A549 (cell line): ENCODE measurements around the gene RYR1.

ENCODE experiments used
- EP300 ChIP-seq, 2 experiments: fragments of >200 bp; sonication (Bioruptor Twin); formaldehyde crosslinking; IDR thresholded peaks; 2 replicates in 1 of 2; 3 replicates in 1 of 2; pipeline ENCODE4 v1.6.1; 2016 to 2017
- MAZ ChIP-seq: fragments of 150-350 bp; IDR thresholded peaks from 2 replicates; pipeline ENCODE4 v1.6.1; 2014; ENCODE audit warnings: antibody characterized with exemption, low read depth, low read length, borderline replicate concordance
- MYC ChIP-seq: IDR thresholded peaks from 2 replicates; pipeline ENCODE4 v1.6.1; 2012; ENCODE audit warnings: mild to moderate bottlenecking, inconsistent platforms, low read length, improper control_type of control experiment, borderline replicate concordance
- TF ChIP-seq, protein P1 (sequence below): fragments of >200 bp; sonication (Bioruptor Twin); formaldehyde crosslinking; IDR thresholded peaks from 3 replicates; pipeline ENCODE4 v1.5.1; 2016

DNA sequence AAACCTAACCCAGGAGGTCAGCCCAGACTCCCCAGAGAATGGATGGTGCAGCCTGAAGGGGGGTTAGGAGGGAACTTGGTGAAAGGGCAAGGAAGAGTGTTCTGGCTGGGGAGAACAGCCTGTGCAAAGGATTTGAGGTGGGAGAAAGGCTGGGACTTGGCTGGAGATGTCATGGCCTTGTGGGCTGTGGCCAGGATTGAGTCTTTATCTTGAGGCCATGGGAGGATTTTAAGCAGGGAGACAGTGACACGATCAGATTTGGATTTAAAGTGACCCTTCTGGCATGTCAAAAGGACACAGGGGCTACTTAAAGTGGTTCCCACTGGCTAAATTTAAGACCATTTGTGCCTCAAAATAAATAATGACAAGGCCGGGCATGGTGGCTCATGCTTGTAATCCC, 154.6 kb downstream of the RYR1 start:
- no peak for TF ChIP-seq MYC
- TF ChIP-seq MAZ, result no peak
- TF ChIP-seq, protein P1, sequence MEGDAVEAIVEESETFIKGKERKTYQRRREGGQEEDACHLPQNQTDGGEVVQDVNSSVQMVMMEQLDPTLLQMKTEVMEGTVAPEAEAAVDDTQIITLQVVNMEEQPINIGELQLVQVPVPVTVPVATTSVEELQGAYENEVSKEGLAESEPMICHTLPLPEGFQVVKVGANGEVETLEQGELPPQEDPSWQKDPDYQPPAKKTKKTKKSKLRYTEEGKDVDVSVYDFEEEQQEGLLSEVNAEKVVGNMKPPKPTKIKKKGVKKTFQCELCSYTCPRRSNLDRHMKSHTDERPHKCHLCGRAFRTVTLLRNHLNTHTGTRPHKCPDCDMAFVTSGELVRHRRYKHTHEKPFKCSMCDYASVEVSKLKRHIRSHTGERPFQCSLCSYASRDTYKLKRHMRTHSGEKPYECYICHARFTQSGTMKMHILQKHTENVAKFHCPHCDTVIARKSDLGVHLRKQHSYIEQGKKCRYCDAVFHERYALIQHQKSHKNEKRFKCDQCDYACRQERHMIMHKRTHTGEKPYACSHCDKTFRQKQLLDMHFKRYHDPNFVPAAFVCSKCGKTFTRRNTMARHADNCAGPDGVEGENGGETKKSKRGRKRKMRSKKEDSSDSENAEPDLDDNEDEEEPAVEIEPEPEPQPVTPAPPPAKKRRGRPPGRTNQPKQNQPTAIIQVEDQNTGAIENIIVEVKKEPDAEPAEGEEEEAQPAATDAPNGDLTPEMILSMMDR, result no peak
- no peak for TF ChIP-seq EP300 (IDR thresholded peaks at IDR 0.05)
